Aorta (tissue), 5 donors: ENCODE data around the gene PKD2. TPM values are rescaled to one million over a fixed set of nuclear protein-coding genes. Genes with fewer than 3 reads are reported as not detected.
"Not testable (repeated sequence)": the region's sequence is repeated elsewhere in the genome, so short reads cannot be mapped to it uniquely, and the experiment has no call there.

ENCODE experiments used
- ATAC-seq: fragments of 200-7000 bp; cut with Tn5 transposase; one replicate; pipeline ENCODE4 v1.9.1; 2022; ENCODE audit warnings: moderate library complexity; ENCODE audit not compliant: low FRiP score
- DNase-seq, 2 donors: peaks; one replicate each; pipeline ENCODE4 v3.0.0-alpha.2; 2020
- H3K27ac ChIP-seq, 2 donors: one replicate each; pipeline ENCODE4 v1.5.1; 2013; ENCODE audit warnings: low read length in 2 of 2, mild to moderate bottlenecking in 2 of 2, moderate library complexity in 2 of 2, control low read depth in 1 of 2, inconsistent platforms in 1 of 2, low read depth in 1 of 2
- H3K27me3 ChIP-seq, 2 donors: one replicate each; pipeline ENCODE4 v1.6.1; 2013; ENCODE audit warnings: control low read depth in 1 of 2, low read length in 1 of 2, mild to moderate bottlenecking in 1 of 2, moderate library complexity in 1 of 2; ENCODE audit not compliant: insufficient read depth in 2 of 2, control insufficient read depth in 1 of 2
- H3K36me3 ChIP-seq, 2 donors: one replicate each; pipeline ENCODE4 v1.6.1; 2013; ENCODE audit warnings: control low read depth in 1 of 2, low read length in 1 of 2, mild to moderate bottlenecking in 1 of 2; ENCODE audit not compliant: insufficient read depth in 2 of 2, control insufficient read depth in 1 of 2
- H3K4me1 ChIP-seq, 2 donors: one replicate each; pipeline ENCODE4 v1.6.1; 2013; ENCODE audit warnings: low read length in 2 of 2, control low read depth in 1 of 2, mild to moderate bottlenecking in 1 of 2, moderate library complexity in 1 of 2; ENCODE audit not compliant: insufficient read depth in 2 of 2, control insufficient read depth in 1 of 2
- H3K4me3 ChIP-seq, 2 donors: one replicate each; pipeline ENCODE4 v1.5.1; 2013; ENCODE audit warnings: low read length in 2 of 2, control low read depth in 1 of 2, mild to moderate bottlenecking in 1 of 2
- H3K9me3 ChIP-seq: one replicate; pipeline ENCODE4 v1.6.1; 2013; ENCODE audit warnings: mild to moderate bottlenecking, low read length; ENCODE audit not compliant: control insufficient read depth
- WGBS, 2 donors: extraction: QIAGEN DNeasy Blood & Tissue Kit; methylation state at CpG; one replicate each; pipeline ENCODE4 v1.1.7; 2013; 5-methylcytosine and 5-hydroxymethylcytosine counted together
- intact Hi-C, 2 donors: fragments of 100-400 bp; cut with DNase I; formaldehyde crosslinking; loops; one replicate each; pipeline versions ENCODE4 v1.14.2 to v1.15.0; 2022
- polyA plus RNA-seq, 2 donors: library from polyadenylated mRNA; stranded (reverse); fragments of 200-250 nt; gene quantifications; one replicate each; pipeline ENCODE4 v1.2.3, GENCODE V29; 2013
- total RNA-seq, 2 donors: library from RNA; stranded (reverse); fragmentation: NEBNext Ultra II Directional; extraction: Animal tissue kit (Norgen Biotek cat#: 25700); gene quantifications; one replicate each; pipeline ENCODE4 v1.2.1, GENCODE V29; 2021
- donor health status: healthy with polysubstance abuse.
- donor health status: Bipolar disorder and iron deficiency.
- donor health status: DM: no; HTN: no; CAD: no.
- donor health status: DM: no; HTN: no; CAD: no.
- donor health status: DM: yes; HTN: yes; CAD: no.

The PKD2 gene
- total and polyA plus RNA-seq, 4 donors: 62.7 to 311 (median 110) TPM

DNA sequence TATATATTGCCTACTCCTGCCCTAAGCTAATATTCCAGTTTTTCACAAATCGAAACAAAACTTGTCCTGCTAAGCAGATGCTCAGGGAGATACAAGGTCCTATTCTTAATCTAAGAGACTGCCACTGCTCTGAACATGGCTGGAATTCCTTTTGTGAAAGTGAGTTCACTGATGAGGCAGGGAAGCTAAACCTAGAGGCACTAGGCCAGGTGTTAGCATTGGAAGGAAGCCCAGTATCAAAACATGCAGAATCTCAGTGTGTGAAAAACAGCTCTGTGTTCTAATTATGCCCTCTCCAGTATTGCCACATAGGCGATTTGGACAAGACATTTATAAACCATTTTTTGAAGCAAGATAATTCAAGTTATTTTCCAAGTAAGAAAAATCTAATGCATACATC is 103.4 kb downstream of the PKD2 start:
- Histone ChIP-seq H3K27ac (no peak overlapping the region), H3K27me3 (no peaks in the 10 kb centered on the region), H3K9me3 (no peaks in the 10 kb centered on the region), H3K4me3 (no peak overlapping the region), H3K4me1 (peaks cover 0 to 4% of the 10 kb centered on the region in 2 donors), H3K36me3 (no peaks in the 10 kb centered on the region)
- 29 to 38% methylated on average over 2 of the region's 2 CpGs for WGBS, 2 donors
- DNase-seq (no peak), ATAC-seq (no peak)
- intact Hi-C loops: loop anchor here in 1 of 2 donors (10.0 kb wide), 1 partner anchor 74 kb away; no protein-coding TSS in a partner anchor

DNA sequence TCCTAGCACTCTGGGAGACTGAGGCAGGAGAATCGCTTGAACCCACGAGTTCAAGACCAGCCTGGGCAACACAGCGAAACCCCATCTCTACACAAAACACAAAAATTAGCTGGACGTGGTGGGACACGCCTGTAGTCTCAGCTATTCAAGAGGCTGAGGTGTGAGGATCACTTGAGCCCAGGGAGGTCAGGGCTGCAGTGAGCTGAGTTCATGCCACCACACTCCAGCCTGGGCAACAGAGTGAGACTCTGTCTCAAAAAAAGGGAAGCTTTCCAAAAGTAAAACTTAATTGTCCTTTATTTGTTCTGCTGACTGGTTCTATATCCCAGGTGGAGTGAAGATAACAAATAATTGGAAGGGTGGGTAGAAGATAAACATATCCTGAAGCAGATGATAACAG is 105.4 kb downstream of the PKD2 start:
- no peak overlapping the region for H3K27ac ChIP-seq
- H3K36me3 ChIP-seq: no peaks in the 10 kb centered on the region
- no peak overlapping the region for H3K4me3 ChIP-seq
- DNase-seq (no peak), ATAC-seq (no peak)
- WGBS, 2 donors: 97% methylated on average over 5 of the region's 5 CpGs
- intact Hi-C loops: loop anchor here in 1 of 2 donors (10.0 kb wide), 1 partner anchor 72 kb away; no protein-coding TSS in a partner anchor
- peaks cover 0 to 2% of the 10 kb centered on the region in 2 donors for H3K4me1 ChIP-seq
- no peaks in the 10 kb centered on the region for H3K9me3 ChIP-seq
- H3K27me3 ChIP-seq: no peaks in the 10 kb centered on the region

DNA sequence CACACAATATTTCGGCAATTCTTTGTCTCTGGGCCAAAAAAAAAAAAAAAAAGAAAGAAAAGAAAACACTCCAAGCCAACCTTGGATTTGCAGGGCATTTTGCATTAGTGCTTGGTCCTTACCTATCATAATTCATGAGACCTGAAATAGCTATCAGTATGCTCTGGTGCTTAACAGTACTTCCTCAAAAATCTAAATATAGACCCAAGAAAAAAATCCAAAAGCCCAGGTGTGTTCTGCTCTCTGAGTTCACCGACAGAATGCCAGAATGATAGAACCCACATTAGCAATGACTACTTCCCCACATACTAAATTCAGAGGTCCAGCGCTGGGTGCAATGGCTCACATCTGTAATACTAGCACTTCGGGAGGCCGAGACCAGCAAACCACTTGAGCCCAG is 108.2 kb downstream of the PKD2 start:
- Histone ChIP-seq H3K9me3 (peaks cover 3% of the 10 kb centered on the region), H3K4me3 (no peak overlapping the region), H3K27me3 (no peaks in the 10 kb centered on the region), H3K4me1 (peaks cover 0 to 2% of the 10 kb centered on the region in 2 donors), H3K27ac (no peak overlapping the region), H3K36me3 (no peaks in the 10 kb centered on the region)
- DNase-seq (no peak), ATAC-seq (no peak)
- intact Hi-C loops: loop anchor here in 1 of 2 donors (10.0 kb wide), 1 partner anchor 69 kb away; no protein-coding TSS in a partner anchor
- 90 to 93% methylated on average over 5 of the region's 5 CpGs for WGBS, 2 donors

DNA sequence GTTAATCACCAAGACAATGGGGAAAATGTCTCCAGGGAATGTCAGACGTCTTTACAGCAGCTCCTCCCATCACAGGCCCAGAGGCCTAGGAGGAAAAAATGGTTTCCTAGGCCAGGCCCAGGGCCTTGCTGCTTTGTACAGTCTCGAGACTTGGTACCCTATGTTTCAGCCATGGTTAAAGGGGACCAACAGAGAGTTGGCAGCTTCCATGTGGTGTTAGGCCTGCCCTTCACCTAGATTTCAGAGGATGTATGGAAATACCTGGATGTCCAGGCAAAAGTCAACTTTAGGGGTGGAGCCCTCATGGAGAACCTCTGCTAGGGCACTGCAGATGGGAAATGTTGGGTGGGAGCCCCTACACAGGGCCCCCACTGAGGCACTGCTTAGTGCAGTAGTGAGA is 112.5 kb downstream of the PKD2 start:
- H3K36me3 ChIP-seq: no peaks in the 10 kb centered on the region
- intact Hi-C loops: loop anchor here in 1 of 2 donors (10.0 kb wide), 1 partner anchor 65 kb away; no protein-coding TSS in a partner anchor
- ATAC-seq (no peak), DNase-seq (no peak)
- H3K27ac ChIP-seq: no peak overlapping the region
- H3K27me3 ChIP-seq: no peaks in the 10 kb centered on the region
- H3K4me3 ChIP-seq: no peak overlapping the region
- 83 to 89% methylated on average over 2 of the region's 2 CpGs for WGBS, 2 donors
- H3K4me1 ChIP-seq: no peaks in the 10 kb centered on the region
- H3K9me3 ChIP-seq: peaks cover 3% of the 10 kb centered on the region

DNA sequence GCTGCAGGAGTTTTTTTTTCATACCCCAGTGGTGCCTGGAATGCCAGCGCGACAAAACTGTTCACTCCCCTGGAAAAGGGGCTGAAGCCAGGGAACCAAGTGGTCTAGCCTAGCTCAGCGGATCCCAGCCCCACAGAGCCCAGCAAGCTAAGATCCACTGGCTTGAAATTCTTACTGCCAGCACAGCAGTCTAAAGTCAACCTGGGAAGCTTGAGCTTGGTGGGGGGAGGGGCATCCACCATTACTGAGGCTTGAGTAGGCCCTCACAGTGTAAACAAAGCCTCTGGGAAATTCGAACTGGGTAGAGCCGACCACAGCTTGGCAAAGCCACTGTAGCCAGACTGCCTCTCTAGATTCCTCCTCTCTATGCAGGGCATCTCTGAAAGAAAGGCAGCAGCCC is 114.8 kb downstream of the PKD2 start:
- ATAC-seq, H3K4me3 ChIP-seq, H3K27me3 ChIP-seq, H3K9me3 ChIP-seq, H3K36me3 ChIP-seq, H3K4me1 ChIP-seq, intact Hi-C loops, DNase-seq, H3K27ac ChIP-seq: not testable (repeated sequence)
- 78 to 80% methylated on average over 5 of the region's 5 CpGs for WGBS, 2 donors

Other genes with a start within 250 kb of the PKD2 start
- 1 to 10 TPM in 1 of 2 donors, not detected in 1; 2.6 TPM for gene IBSP, start 208.1 kb upstream of the PKD2 start, total RNA-seq
- not detected for gene IBSP, start 208.1 kb upstream of the PKD2 start, polyA plus RNA-seq
- not detected for gene MEPE, start 174.7 kb upstream of the PKD2 start, total RNA-seq
- not detected for gene MEPE, start 174.7 kb upstream of the PKD2 start, polyA plus RNA-seq
- gene SPP1, start 31.9 kb upstream of the PKD2 start, total RNA-seq: 100 to 1,000 TPM; 180 to 199 TPM
- gene SPP1, start 31.9 kb upstream of the PKD2 start, polyA plus RNA-seq: 10 to 100 TPM in 1 of 2 donors, 1 to 10 TPM in 1; 3.7 to 89.2 TPM
- 1 to 10 TPM; 3.5 to 3.7 TPM for gene ABCG2, start 151.0 kb downstream of the PKD2 start, total RNA-seq
- 1 to 10 TPM in 1 of 2 donors, under 1 TPM in 1; 0.67 to 2.8 TPM for gene ABCG2, start 151.0 kb downstream of the PKD2 start, polyA plus RNA-seq